ENCODE results near the gene TSPYL6.
"Not testable (repeated sequence)": the region's sequence is repeated elsewhere in the genome, so short reads cannot be mapped to it uniquely, and the experiment has no call there.

Gene TSPYL6

GRCh38 chr2:54267577-54267976 is 11.5 kb upstream of the TSPYL6 start:
- H3K36me3 Mint-ChIP-seq, result peaks cover 26% of the 10 kb centered on the region
- H3K4me1 Mint-ChIP-seq, result peaks cover 16% of the 10 kb centered on the region
- H3K27ac Mint-ChIP-seq, result no peak overlapping the region
- no peaks in the 10 kb centered on the region for H3K27me3 Mint-ChIP-seq
- H3K9me3 Mint-ChIP-seq, result peaks cover 14% of the 10 kb centered on the region
- no peak for ATAC-seq
- no peak overlapping the region for H3K4me3 Mint-ChIP-seq

GRCh38 chr2:54265081-54265480 is 9.1 kb upstream of the TSPYL6 start:
- not testable (repeated sequence) for H3K4me3 Mint-ChIP-seq, ATAC-seq, H3K4me1 Mint-ChIP-seq, H3K27me3 Mint-ChIP-seq, H3K27ac Mint-ChIP-seq
- H3K9me3 Mint-ChIP-seq, result peaks cover 14% of the 10 kb centered on the region
- H3K36me3 Mint-ChIP-seq, result peaks cover 26% of the 10 kb centered on the region

- H3K4me1 Mint-ChIP-seq, result no peaks in the 10 kb centered on the region
- H3K9me3 Mint-ChIP-seq, result peaks cover 14% of the 10 kb centered on the region
- H3K27ac Mint-ChIP-seq, result no peak overlapping the region
- H3K27me3 Mint-ChIP-seq, result no peaks in the 10 kb centered on the region
- peaks cover 26% of the 10 kb centered on the region for H3K36me3 Mint-ChIP-seq
- no peak for ATAC-seq
- no peak overlapping the region for H3K4me3 Mint-ChIP-seq
Observed at GRCh38 chr2:54262015-54262765, 6.2 kb upstream of the TSPYL6 start.

GRCh38 chr2:54261537-54261936 is 5.5 kb upstream of the TSPYL6 start:
- H3K4me3 Mint-ChIP-seq, result no peak overlapping the region
- ATAC-seq, result no peak
- no peak overlapping the region for H3K27ac Mint-ChIP-seq
- peaks cover 14% of the 10 kb centered on the region for H3K9me3 Mint-ChIP-seq
- H3K36me3 Mint-ChIP-seq, result peaks cover 26% of the 10 kb centered on the region
- H3K27me3 Mint-ChIP-seq, result no peaks in the 10 kb centered on the region
- no peaks in the 10 kb centered on the region for H3K4me1 Mint-ChIP-seq

GRCh38 chr2:54260241-54260595 is 4.2 kb upstream of the TSPYL6 start:
- no peak for ATAC-seq
- Mint-ChIP-seq H3K36me3 (peaks cover 34% of the 10 kb centered on the region), H3K4me3 (no peak overlapping the region), H3K9me3 (peaks cover 12% of the 10 kb centered on the region), H3K27me3 (no peaks in the 10 kb centered on the region), H3K4me1 (no peaks in the 10 kb centered on the region), H3K27ac (no peak overlapping the region)

GRCh38 chr2:54259413-54260240 is 3.6 kb upstream of the TSPYL6 start:
- no peaks in the 10 kb centered on the region for H3K27me3 Mint-ChIP-seq
- no peak overlapping the region for H3K27ac Mint-ChIP-seq
- peaks cover 30% of the 10 kb centered on the region for H3K36me3 Mint-ChIP-seq
- peaks cover 6% of the 10 kb centered on the region for H3K9me3 Mint-ChIP-seq
- no peak overlapping the region for H3K4me3 Mint-ChIP-seq
- H3K4me1 Mint-ChIP-seq, result no peaks in the 10 kb centered on the region
- no peak for ATAC-seq

- Mint-ChIP-seq H3K27ac (no peak overlapping the region), H3K4me3 (no peak overlapping the region), H3K4me1 (no peaks in the 10 kb centered on the region), H3K9me3 (no peaks in the 10 kb centered on the region), H3K36me3 (peaks cover 33% of the 10 kb centered on the region), H3K27me3 (no peaks in the 10 kb centered on the region)
- ATAC-seq, result no peak
Observed at GRCh38 chr2:54258166-54258565, 2.1 kb upstream of the TSPYL6 start.

- H3K27ac Mint-ChIP-seq, result no peak overlapping the region
Observed at GRCh38 chr2:54255230-54256090, 569 bp downstream of the TSPYL6 start.

GRCh38 chr2:54254180-54254579 is 1.8 kb downstream of the TSPYL6 start:
- Mint-ChIP-seq H3K27me3 (no peaks in the 10 kb centered on the region), H3K36me3 (peaks cover 28% of the 10 kb centered on the region), H3K9me3 (no peaks in the 10 kb centered on the region), H3K4me3 (no peak overlapping the region), H3K4me1 (no peaks in the 10 kb centered on the region), H3K27ac (no peak overlapping the region)
- ATAC-seq, result no peak

More at GRCh38 chr2:54255230-54256090, 569 bp downstream of the TSPYL6 start:
- Mint-ChIP-seq H3K4me3 (no peak overlapping the region), H3K4me1 (no peaks in the 10 kb centered on the region), H3K9me3 (no peaks in the 10 kb centered on the region), H3K36me3 (peaks cover 28% of the 10 kb centered on the region), H3K27me3 (no peaks in the 10 kb centered on the region)
- no peak for ATAC-seq

- no peak overlapping the region for H3K27ac Mint-ChIP-seq
- ATAC-seq, result no peak
- H3K9me3 Mint-ChIP-seq, result no peaks in the 10 kb centered on the region
- H3K4me3 Mint-ChIP-seq, result no peak overlapping the region
- H3K27me3 Mint-ChIP-seq, result no peaks in the 10 kb centered on the region
- H3K4me1 Mint-ChIP-seq, result no peaks in the 10 kb centered on the region
- H3K36me3 Mint-ChIP-seq, result peaks cover 38% of the 10 kb centered on the region
Observed at GRCh38 chr2:54249629-54250028, 6.4 kb downstream of the TSPYL6 start.

GRCh38 chr2:54247115-54247514 is 8.9 kb downstream of the TSPYL6 start:
- no peaks in the 10 kb centered on the region for H3K27me3 Mint-ChIP-seq
- no peak overlapping the region for H3K27ac Mint-ChIP-seq
- H3K9me3 Mint-ChIP-seq, result no peaks in the 10 kb centered on the region
- H3K4me3 Mint-ChIP-seq, result no peak overlapping the region
- H3K36me3 Mint-ChIP-seq, result peaks cover 24% of the 10 kb centered on the region
- H3K4me1 Mint-ChIP-seq, result no peaks in the 10 kb centered on the region
- ATAC-seq, result no peak

- no peaks in the 10 kb centered on the region for H3K27me3 Mint-ChIP-seq
- peaks cover 28% of the 10 kb centered on the region for H3K36me3 Mint-ChIP-seq
- H3K4me1 Mint-ChIP-seq, result no peaks in the 10 kb centered on the region
- ATAC-seq, result no peak
- H3K4me3 Mint-ChIP-seq, result no peak overlapping the region
- H3K9me3 Mint-ChIP-seq, result peaks cover 6% of the 10 kb centered on the region
- no peak overlapping the region for H3K27ac Mint-ChIP-seq
Observed at GRCh38 chr2:54240515-54241469, 15.2 kb downstream of the TSPYL6 start.

GRCh38 chr2:54239427-54239826 is 16.6 kb downstream of the TSPYL6 start:
- Mint-ChIP-seq H3K27ac (no peak overlapping the region), H3K4me3 (no peak overlapping the region), H3K4me1 (no peaks in the 10 kb centered on the region), H3K27me3 (no peaks in the 10 kb centered on the region), H3K9me3 (peaks cover 8% of the 10 kb centered on the region), H3K36me3 (peaks cover 21% of the 10 kb centered on the region)
- ATAC-seq, result no peak

GRCh38 chr2:54237428-54237827 is 18.6 kb downstream of the TSPYL6 start:
- no peak for ATAC-seq
- Mint-ChIP-seq H3K27ac (no peak overlapping the region), H3K4me1 (no peaks in the 10 kb centered on the region), H3K9me3 (peaks cover 10% of the 10 kb centered on the region), H3K27me3 (no peaks in the 10 kb centered on the region), H3K36me3 (peaks cover 25% of the 10 kb centered on the region), H3K4me3 (no peak overlapping the region)

Data from stimulated activated memory B cell treated with anti-CD40 and anti-IgM and Interleukin-4, amounts not matched to agents 10 μg/mL and 1 μg/mL and 100 μg/mL, for 72 hours (primary cell).